ENCODE data around the gene AFMID. TPM values are rescaled to one million over a fixed set of nuclear protein-coding genes. Genes with fewer than 3 reads are reported as not detected.

AFMID gene
- total and polyA plus RNA-seq, 2 of the 13 experiments (the other 11 are each of a cell fraction or from before 2014, with no cell fraction given) = 249 to 270 TPM

- no peak; the same call in 1 of the 2 replicates for TF ChIP-seq ZHX1 (CRISPR knock-in tag; IDR thresholded peaks at IDR 0.05; ENCODE audit: low read depth)
- TF ChIP-seq ZNF138 (CRISPR knock-in tag; IDR thresholded peaks at IDR 0.05; ENCODE audit: low read depth) = no peak
- peak; percentile 60 for TF ChIP-seq KDM5B (CRISPR knock-in tag; IDR thresholded peaks at IDR 0.05; ENCODE audit: borderline replicate concordance)
- no peak for TF ChIP-seq ZNF724P (CRISPR knock-in tag; IDR thresholded peaks at IDR 0.05; ENCODE audit: borderline replicate concordance)
- no peak for TF ChIP-seq GPBP1L1 (CRISPR knock-in tag; IDR thresholded peaks at IDR 0.05)
- TF ChIP-seq MED8 (CRISPR knock-in tag; IDR thresholded peaks at IDR 0.05; ENCODE audit: insufficient replicate concordance) = no peak
- no peak for TF ChIP-seq JUND (CRISPR knock-in tag; IDR thresholded peaks at IDR 0.05)
- TF ChIP-seq MXI1 (IDR thresholded peaks at IDR 0.05; ENCODE audit: borderline replicate concordance, low read depth, low read length) = no peak; the same call in 2 of the 3 replicates
- TF ChIP-seq MATR3 (CRISPR knock-in tag; IDR thresholded peaks at IDR 0.05) = no peak
- peak; percentile 61 for TF ChIP-seq STAG1 (CRISPR knock-in tag; IDR thresholded peaks at IDR 0.05)
- no peak for TF ChIP-seq DNMT1 (CRISPR knock-in tag; IDR thresholded peaks at IDR 0.05)
- TF ChIP-seq ZNF598 (CRISPR knock-in tag; IDR thresholded peaks at IDR 0.05; ENCODE audit: borderline replicate concordance) = peak; percentile 60
- TF ChIP-seq ZNF83 (CRISPR knock-in tag; IDR thresholded peaks at IDR 0.05; ENCODE audit: borderline replicate concordance) = no peak
- TF ChIP-seq MED13 (CRISPR knock-in tag; IDR thresholded peaks at IDR 0.05) = no peak
- no peak for TF ChIP-seq PRDM4 (CRISPR knock-in tag; IDR thresholded peaks at IDR 0.05; ENCODE audit: borderline replicate concordance)
- TF ChIP-seq ZNF20 (CRISPR knock-in tag; IDR thresholded peaks at IDR 0.05) = peak; percentile 93; the same call in 1 of the 2 replicates
- peak; percentile 50; the same call in 1 of the 2 replicates for TF ChIP-seq ZNF576 (CRISPR knock-in tag; IDR thresholded peaks at IDR 0.05)
- no peak for TF ChIP-seq CEBPG (CRISPR knock-in tag; IDR thresholded peaks at IDR 0.05)
- TF ChIP-seq YEATS2 (CRISPR knock-in tag; IDR thresholded peaks at IDR 0.05; ENCODE audit: borderline replicate concordance) = no peak
- TF ChIP-seq RBM39 (IDR thresholded peaks at IDR 0.05; ENCODE audit: low read depth, low read length, poor library complexity, severe bottlenecking) = peak; percentile 28
- TF ChIP-seq THRA (CRISPR knock-in tag; IDR thresholded peaks at IDR 0.05; ENCODE audit: borderline replicate concordance) = no peak
Measured at GRCh38 chr17:78137392-78138203, 49.6 kb upstream of the AFMID start (continued).

All from HepG2 (cell line).